ENCODE results near the gene PPP1CB.

DNA sequence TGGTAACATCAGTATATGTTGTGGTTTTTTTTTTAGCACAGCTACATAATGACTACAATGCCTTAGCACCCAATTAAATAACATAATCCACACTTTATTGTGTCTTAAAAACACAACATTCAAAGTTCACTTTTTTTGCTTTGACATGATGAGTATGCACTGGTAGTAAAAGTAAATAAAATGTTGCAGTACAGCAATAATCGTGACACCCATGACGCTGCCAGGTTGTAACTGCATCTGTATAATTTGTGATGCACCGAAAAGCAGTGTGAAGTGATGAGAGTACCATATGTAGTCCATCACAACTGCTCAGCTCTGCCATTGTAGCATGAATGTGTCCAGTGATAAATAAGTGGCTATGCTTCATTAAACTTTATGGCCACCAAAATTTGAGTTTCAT is 15.7 kb downstream of the PPP1CB start:
- TF ChIP-seq POLR2A (IDR thresholded peaks at IDR 0.05): no peak
- TF ChIP-seq, protein P1, sequence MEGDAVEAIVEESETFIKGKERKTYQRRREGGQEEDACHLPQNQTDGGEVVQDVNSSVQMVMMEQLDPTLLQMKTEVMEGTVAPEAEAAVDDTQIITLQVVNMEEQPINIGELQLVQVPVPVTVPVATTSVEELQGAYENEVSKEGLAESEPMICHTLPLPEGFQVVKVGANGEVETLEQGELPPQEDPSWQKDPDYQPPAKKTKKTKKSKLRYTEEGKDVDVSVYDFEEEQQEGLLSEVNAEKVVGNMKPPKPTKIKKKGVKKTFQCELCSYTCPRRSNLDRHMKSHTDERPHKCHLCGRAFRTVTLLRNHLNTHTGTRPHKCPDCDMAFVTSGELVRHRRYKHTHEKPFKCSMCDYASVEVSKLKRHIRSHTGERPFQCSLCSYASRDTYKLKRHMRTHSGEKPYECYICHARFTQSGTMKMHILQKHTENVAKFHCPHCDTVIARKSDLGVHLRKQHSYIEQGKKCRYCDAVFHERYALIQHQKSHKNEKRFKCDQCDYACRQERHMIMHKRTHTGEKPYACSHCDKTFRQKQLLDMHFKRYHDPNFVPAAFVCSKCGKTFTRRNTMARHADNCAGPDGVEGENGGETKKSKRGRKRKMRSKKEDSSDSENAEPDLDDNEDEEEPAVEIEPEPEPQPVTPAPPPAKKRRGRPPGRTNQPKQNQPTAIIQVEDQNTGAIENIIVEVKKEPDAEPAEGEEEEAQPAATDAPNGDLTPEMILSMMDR (IDR thresholded peaks at IDR 0.05): no peak

Measured in heart left ventricle (tissue), 13 donors.